ENCODE data around the gene CELF1. TPM values are rescaled to one million over a fixed set of nuclear protein-coding genes. Genes with fewer than 3 reads are reported as not detected.
A peak's percentile ranks its signal among the peaks of the same experiment; 100 is the strongest.

Gene CELF1
- total RNA-seq, 2 donors from 2014 or later: 57.1 to 65.9 TPM

DNA sequence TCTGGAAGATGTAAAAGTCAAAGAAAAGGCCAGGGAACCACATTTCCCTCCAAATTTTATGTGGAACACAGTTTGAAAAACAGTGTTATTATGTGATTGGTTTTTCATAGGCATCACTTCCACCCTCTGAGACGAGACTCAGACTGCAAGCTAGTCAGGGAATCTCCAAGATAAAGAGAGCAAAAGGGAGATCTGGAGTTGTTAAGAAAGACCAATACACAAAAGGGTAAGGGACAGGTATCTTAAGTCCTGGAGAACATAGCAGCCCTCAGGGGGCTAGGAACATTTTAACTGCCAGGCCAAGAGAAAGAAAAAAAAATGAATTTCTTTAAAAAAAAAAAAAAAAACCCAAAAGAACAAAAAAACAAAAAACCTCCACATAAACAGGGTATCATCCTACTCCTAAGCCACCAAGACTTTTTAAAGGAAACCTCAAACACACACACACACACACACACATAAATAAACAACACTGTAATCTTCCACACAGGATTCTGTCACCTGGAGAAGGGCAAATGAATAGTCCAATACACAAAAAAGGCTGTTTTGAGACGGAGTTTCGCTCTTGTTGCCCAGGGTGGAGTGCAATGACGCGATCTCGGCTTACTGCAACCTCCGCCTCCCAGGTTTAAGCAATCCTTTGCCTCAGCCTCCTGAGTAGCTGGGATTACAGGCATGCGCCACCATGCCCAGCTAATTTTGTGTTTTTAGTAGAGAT, 44.5 kb downstream of the CELF1 start:
- no peaks in the 10 kb centered on the region for H3K27me3 ChIP-seq
- H3K36me3 ChIP-seq: no peaks in the 10 kb centered on the region
- TF ChIP-seq, protein P1, sequence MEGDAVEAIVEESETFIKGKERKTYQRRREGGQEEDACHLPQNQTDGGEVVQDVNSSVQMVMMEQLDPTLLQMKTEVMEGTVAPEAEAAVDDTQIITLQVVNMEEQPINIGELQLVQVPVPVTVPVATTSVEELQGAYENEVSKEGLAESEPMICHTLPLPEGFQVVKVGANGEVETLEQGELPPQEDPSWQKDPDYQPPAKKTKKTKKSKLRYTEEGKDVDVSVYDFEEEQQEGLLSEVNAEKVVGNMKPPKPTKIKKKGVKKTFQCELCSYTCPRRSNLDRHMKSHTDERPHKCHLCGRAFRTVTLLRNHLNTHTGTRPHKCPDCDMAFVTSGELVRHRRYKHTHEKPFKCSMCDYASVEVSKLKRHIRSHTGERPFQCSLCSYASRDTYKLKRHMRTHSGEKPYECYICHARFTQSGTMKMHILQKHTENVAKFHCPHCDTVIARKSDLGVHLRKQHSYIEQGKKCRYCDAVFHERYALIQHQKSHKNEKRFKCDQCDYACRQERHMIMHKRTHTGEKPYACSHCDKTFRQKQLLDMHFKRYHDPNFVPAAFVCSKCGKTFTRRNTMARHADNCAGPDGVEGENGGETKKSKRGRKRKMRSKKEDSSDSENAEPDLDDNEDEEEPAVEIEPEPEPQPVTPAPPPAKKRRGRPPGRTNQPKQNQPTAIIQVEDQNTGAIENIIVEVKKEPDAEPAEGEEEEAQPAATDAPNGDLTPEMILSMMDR (IDR thresholded peaks at IDR 0.05): no peak
- DNase-seq (ENCODE audit: low spot score): no peak
- H3K4me1 ChIP-seq: peaks cover 0 to 41% of the 10 kb centered on the region in 2 donors
- no peak overlapping the region for H3K4me3 ChIP-seq
- H3K27ac ChIP-seq: no peak overlapping the region
- no peaks in the 10 kb centered on the region for H3K9me3 ChIP-seq

DNA sequence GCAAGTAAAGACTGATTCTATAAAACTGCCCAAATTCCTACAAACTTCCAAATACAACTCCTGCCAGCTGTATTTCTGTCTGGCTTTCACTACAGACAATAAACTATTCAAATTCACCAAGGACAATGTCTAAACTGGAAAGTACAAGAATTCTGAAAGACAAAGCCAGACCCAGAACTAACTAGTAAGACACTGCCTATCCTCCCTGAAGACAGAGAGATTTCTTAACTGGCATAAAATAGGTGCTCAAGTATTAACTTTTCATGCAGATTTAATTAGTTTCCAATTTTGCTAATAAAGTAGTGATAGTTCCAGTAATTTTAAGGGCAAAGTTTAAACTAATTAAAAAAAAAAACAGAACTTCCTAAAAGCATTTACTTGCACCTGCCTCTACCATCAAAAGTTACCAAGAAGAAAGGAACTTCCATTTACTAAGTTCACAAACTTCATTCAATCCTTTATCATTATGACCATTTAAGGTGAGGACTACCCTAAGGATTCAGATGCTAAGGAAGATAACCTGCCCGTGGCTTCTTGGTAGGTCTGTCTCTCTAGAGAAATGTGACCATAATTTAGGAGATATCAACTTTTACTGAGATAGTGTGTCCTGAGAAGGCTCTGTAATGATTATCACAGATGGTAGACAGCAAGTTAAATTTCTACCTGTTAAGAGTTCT, 45.2 kb downstream of the CELF1 start:
- DNase-seq (ENCODE audit: low spot score): no peak
- Histone ChIP-seq H3K27me3 (no peaks in the 10 kb centered on the region), H3K4me3 (no peak overlapping the region), H3K27ac (no peak overlapping the region), H3K9me3 (no peaks in the 10 kb centered on the region), H3K4me1 (peaks cover 0 to 41% of the 10 kb centered on the region in 2 donors), H3K36me3 (no peaks in the 10 kb centered on the region)
- TF ChIP-seq, protein P1 (IDR thresholded peaks at IDR 0.05): no peak

DNA sequence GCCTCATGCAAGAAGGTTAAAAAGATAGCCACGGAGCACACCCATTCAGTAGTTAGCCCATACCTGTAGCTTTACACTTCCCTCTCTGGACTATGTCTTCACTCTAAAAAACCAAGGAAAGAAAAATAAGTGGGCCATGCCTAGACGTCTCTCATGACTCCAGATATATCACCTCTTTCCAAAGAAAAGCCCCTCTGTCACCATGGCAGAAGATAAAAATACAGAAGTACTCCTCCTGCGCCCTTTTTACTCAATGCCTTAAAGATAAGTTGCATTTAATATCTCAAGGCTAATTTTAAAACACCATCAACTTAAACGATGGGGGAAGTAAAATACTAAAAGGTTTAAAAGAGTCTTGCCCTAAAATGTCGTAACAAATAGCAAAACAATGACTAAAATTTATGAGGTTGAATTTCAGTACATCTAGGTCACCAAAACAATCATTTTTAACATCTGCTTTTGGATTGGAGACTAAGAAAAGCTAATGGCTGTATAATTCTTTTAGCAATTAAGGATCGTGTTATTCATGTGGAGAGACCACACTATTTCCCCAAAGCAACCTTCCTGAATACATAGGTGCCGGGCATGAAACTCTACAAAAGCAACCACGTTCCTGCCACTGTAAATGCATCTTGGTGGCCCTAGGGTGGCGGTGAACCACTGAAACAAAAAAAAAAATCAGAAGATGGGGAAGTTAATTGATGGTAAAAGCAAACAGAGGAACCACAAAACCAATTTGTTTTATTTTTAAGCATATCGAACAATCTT, 46.0 kb downstream of the CELF1 start:
- Histone ChIP-seq H3K4me3 (no peak overlapping the region), H3K27ac (peak overlapping the region in 1 of 2 donors; percentile 32), H3K27me3 (no peaks in the 10 kb centered on the region), H3K9me3 (no peaks in the 10 kb centered on the region), H3K36me3 (no peaks in the 10 kb centered on the region), H3K4me1 (peaks cover 0 to 40% of the 10 kb centered on the region in 2 donors)
- DNase-seq (ENCODE audit: low spot score): no peak
- TF ChIP-seq, protein P1 (IDR thresholded peaks at IDR 0.05): no peak

DNA sequence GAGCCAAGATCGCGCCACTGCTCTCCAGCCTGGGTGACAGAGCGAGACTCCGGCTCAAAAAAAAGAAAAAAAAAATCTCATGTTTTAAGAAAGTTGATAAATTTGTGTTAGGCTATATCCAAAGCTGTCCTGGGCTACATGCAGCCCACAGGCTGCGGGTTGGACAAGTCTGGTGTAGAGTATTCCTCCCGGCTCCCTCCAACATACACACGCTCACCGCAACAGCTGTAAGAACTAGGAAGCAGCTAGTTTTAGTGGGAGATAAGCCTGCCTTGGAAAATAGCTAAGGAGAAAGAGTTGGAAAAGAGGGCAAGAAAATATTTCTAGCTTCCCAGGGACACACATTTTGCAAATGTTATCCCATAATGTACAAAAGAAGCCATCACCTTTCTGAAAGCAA, 46.6 kb downstream of the CELF1 start:
- no peak for DNase-seq (ENCODE audit: low spot score)
- H3K27ac ChIP-seq: peak overlapping the region in 1 of 2 donors; percentile 32

DNA sequence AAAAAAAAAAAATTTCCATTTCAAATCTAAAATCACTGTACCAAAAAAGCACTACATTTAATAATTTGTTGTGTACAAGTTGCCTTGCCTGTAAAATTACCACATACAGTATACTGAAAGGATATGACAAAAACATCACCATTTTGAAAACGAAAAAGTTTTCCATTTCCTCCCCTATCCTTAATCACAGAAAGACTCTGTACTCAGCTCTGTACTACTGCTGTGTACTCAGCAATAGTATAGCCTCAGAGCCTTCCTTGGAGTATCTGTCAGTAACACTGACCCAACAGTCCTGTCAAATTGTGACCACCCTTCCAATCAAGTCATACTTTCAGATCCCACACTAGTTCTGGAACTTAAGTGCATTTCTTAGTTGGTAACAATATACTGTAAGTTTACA, 48.0 kb downstream of the CELF1 start:
- H3K27ac ChIP-seq: no peak overlapping the region
- no peaks in the 10 kb centered on the region for H3K36me3 ChIP-seq
- TF ChIP-seq, protein P1 (IDR thresholded peaks at IDR 0.05): no peak
- no peak for DNase-seq (ENCODE audit: low spot score)
- H3K4me3 ChIP-seq: no peak overlapping the region
- H3K4me1 ChIP-seq: peaks cover 0 to 39% of the 10 kb centered on the region in 2 donors
- no peaks in the 10 kb centered on the region for H3K9me3 ChIP-seq
- no peaks in the 10 kb centered on the region for H3K27me3 ChIP-seq

More for the DNA sequence above, 46.6 kb downstream of the CELF1 start:
- peaks cover 0 to 36% of the 10 kb centered on the region in 2 donors for H3K4me1 ChIP-seq
- TF ChIP-seq, protein P1 (IDR thresholded peaks at IDR 0.05): no peak
- H3K27me3 ChIP-seq: no peaks in the 10 kb centered on the region
- no peaks in the 10 kb centered on the region for H3K9me3 ChIP-seq
- H3K36me3 ChIP-seq: no peaks in the 10 kb centered on the region
- no peak overlapping the region for H3K4me3 ChIP-seq

Data from right atrium auricular region (tissue), 2 donors.